B cell (primary cell): ENCODE measurements around the gene STIM1. TPM values are rescaled to one million over a fixed set of nuclear protein-coding genes. Genes with fewer than 3 reads are reported as not detected.

ENCODE experiments used
- ATAC-seq: fragments of 200-7000 bp; cut with Tn5 transposase; one replicate; pipeline ENCODE4 v1.10.0; 2021; ENCODE audit warnings: low read depth, mild to moderate bottlenecking, moderate number of reproducible peaks, moderate library complexity
- CTCF ChIA-PET: fragments of 350-600 bp; sonication (Branson Sonifier 250); formaldehyde crosslinking; loops from one replicate; lab custom pipeline; 2021; ENCODE audit warnings: antibody characterized with exemption, inconsistent platforms; lab: Charles Lee
- POLR2A ChIA-PET: fragments of 350-600 bp; sonication (Branson Sonifier 250); formaldehyde crosslinking; loops from one replicate; lab custom pipeline; 2021; ENCODE audit warnings: antibody characterized with exemption; lab: Charles Lee
- DNase-seq: peaks from one replicate; pipeline ENCODE4 v3.0.0; 2013
- H2AFZ ChIP-seq: 2 replicates; pipeline ENCODE4 v1.6.1; 2012; ENCODE audit warnings: mild to moderate bottlenecking, low read depth, low read length; ENCODE audit not compliant: insufficient read depth, poor library complexity, severe bottlenecking
- H3K27ac ChIP-seq, 2 donors: 1 replicate in 1 of 2; 2 replicates in 1 of 2; pipeline ENCODE4 v1.5.1; 2012 to 2013; ENCODE audit warnings: low read length in 2 of 2, mild to moderate bottlenecking in 2 of 2, moderate library complexity in 1 of 2
- H3K27me3 ChIP-seq, 4 experiments: fragments of 200-600 bp in 1 of 4; sonication (generic) in 1 of 4; replicated peaks in 1 of 4; 1 replicate in 2 of 4; 2 replicates in 2 of 4; pipeline versions ENCODE4 v1.6.1 to v1.7.0; 2013 to 2016; ENCODE audit warnings: low read length in 3 of 4, mild to moderate bottlenecking in 2 of 4, mixed read lengths in 1 of 4, moderate library complexity in 1 of 4; ENCODE audit not compliant: insufficient read depth in 4 of 4, control insufficient read depth in 3 of 4; ENCODE audit errors: control extremely low read depth in 1 of 4
- H3K36me3 ChIP-seq, 2 experiments: replicated peaks in 1 of 2; 1 replicate in 1 of 2; 2 replicates in 1 of 2; pipeline versions ENCODE4 v1.6.1 to v1.7.1; 2013; ENCODE audit warnings: low read length in 1 of 2; ENCODE audit not compliant: insufficient read depth in 2 of 2, control insufficient read depth in 1 of 2; ENCODE audit errors: control extremely low read depth in 1 of 2, extremely low read depth in 1 of 2
- H3K4me1 ChIP-seq, 2 donors: fragments of 200-600 bp in 1 of 2; sonication (generic) in 1 of 2; 1 replicate in 1 of 2; 2 replicates in 1 of 2; pipeline versions ENCODE4 v1.5.1 to v1.6.1; 2013 to 2017; ENCODE audit warnings: low read length in 2 of 2; ENCODE audit not compliant: control insufficient read depth in 2 of 2, insufficient read depth in 2 of 2
- H3K4me2 ChIP-seq: replicated peaks from 2 replicates; pipeline ENCODE3; 2012; ENCODE audit warnings: mild to moderate bottlenecking, low read depth, low read length; ENCODE audit not compliant: poor library complexity, severe bottlenecking
- H3K4me3 ChIP-seq, 5 experiments: fragments of 200-600 bp in 1 of 5; sonication (generic) in 1 of 5; 1 replicate in 3 of 5; 2 replicates in 2 of 5; pipeline versions ENCODE4 v1.5.1 to v1.7.0; 2011 to 2016; ENCODE audit warnings: low read length in 4 of 5, mild to moderate bottlenecking in 4 of 5, low read depth in 2 of 5, control low read depth in 1 of 5, moderate library complexity in 1 of 5; ENCODE audit not compliant: insufficient read depth in 1 of 5; ENCODE audit errors: control extremely low read depth in 1 of 5, extremely low read depth in 1 of 5
- H3K79me2 ChIP-seq: fragments of 200-600 bp; sonication (generic); one replicate; pipeline ENCODE4 v1.6.0; 2016; ENCODE audit warnings: low read length; ENCODE audit not compliant: control insufficient read depth, insufficient read depth
- H3K9ac ChIP-seq: fragments of 200-600 bp; sonication (generic); 2 replicates; pipeline ENCODE4 v1.6.1; 2017; ENCODE audit warnings: mild to moderate bottlenecking, low read length, moderate library complexity
- H3K9me3 ChIP-seq, 3 donors: one replicate each; pipeline versions ENCODE4 v1.6.1 to v1.7.1; 2013; ENCODE audit warnings: low read length in 2 of 3; ENCODE audit not compliant: control insufficient read depth in 2 of 3, insufficient read depth in 1 of 3; ENCODE audit errors: control extremely low read depth in 1 of 3
- H4K20me1 ChIP-seq: 2 replicates; pipeline ENCODE4 v1.6.0; 2012; ENCODE audit warnings: mild to moderate bottlenecking, low read length; ENCODE audit not compliant: insufficient read depth, control insufficient read depth, poor library complexity, severe bottlenecking
- H3K27ac Mint-ChIP-seq: one replicate; pipeline ENCODE4 v1.8.0; 2021; ENCODE audit warnings: mixed read lengths
- H3K27me3 Mint-ChIP-seq: one replicate; pipeline ENCODE4 v1.8.0; 2021; ENCODE audit warnings: mixed read lengths
- H3K4me1 Mint-ChIP-seq: one replicate; pipeline ENCODE4 v1.8.0; 2021; ENCODE audit warnings: mixed read lengths
- H3K4me3 Mint-ChIP-seq: one replicate; pipeline ENCODE4 v1.8.0; 2021; ENCODE audit warnings: mixed read lengths
- H3K9me3 Mint-ChIP-seq: one replicate; pipeline ENCODE4 v1.8.0; 2022; ENCODE audit warnings: mixed read lengths; ENCODE audit not compliant: insufficient read depth
- EZH2 ChIP-seq: IDR thresholded peaks from 2 replicates; pipeline ENCODE4 v1.6.1; 2012; ENCODE audit warnings: borderline replicate concordance, low read depth, mild to moderate bottlenecking, moderate library complexity, low read length; ENCODE audit not compliant: insufficient read depth, poor library complexity, severe bottlenecking
- WGBS: methylation state at CpG from one replicate; pipeline ENCODE4 v1.1.5; 2013; ENCODE audit warnings: missing lambda C conversion rate; ENCODE audit not compliant: insufficient coverage; 5-methylcytosine and 5-hydroxymethylcytosine counted together
- intact Hi-C: fragments of 100-400 bp; cut with micrococcal nuclease; formaldehyde crosslinking; loops from one replicate; pipeline ENCODE4 v1.10.0; 2022
- polyA plus RNA-seq: library from polyadenylated mRNA; depleted of rRNA; stranded (reverse); fragments of >200 nt; gene quantifications from 2 replicates; pipeline ENCODE4 v1.2.3, GENCODE V29; 2012
- total RNA-seq, 2 donors: library from RNA; stranded (reverse); fragments of 120-200 nt in 1 of 2; gene quantifications; 1 replicate in 1 of 2; 2 replicates in 1 of 2; pipeline versions ENCODE4 v1.2.3 to v1.2.4, GENCODE V29; 2013 to 2022
- TF ChIP-seq, protein P1 (sequence below): fragments of 200-600 bp; IDR thresholded peaks from one replicate; pipeline ENCODE4 v1.8.0; 2022; ENCODE audit warnings: antibody characterized with exemption, mild to moderate bottlenecking

Gene STIM1
- total and polyA plus RNA-seq, 2 donors (not counting 1 experiment from before 2014, with no cell fraction given): 59.4 to 76.7 TPM

DNA sequence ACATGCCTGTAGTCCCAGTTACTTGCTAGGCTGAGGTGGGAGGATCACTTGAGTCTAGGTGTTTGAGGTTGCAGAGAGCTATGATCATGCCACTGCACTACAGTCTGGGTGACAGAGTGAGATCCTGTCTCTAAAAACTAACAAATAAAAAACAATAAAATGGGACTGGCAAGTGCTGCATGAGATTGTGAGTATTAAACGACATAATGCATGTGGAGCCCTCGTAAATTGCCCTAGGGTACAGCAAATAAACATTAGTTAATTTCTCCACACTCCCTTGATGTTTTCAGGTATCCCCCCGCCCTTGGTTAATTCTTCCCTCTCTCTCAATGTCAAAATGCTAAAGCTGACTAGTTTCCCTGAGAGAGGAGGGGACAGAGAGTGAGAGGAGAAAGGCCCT, 9.8 kb upstream of the STIM1 start:
- no peak for DNase-seq
- Mint-ChIP-seq H3K27ac (no peak overlapping the region), H3K9me3 (no peaks in the 10 kb centered on the region), H3K4me1 (peaks cover 24% of the 10 kb centered on the region), H3K4me3 (no peak overlapping the region), H3K27me3 (no peaks in the 10 kb centered on the region)
- no peak for ATAC-seq
- intact Hi-C loops: no loop called here
- Histone ChIP-seq H3K9ac (no peak overlapping the region), H3K79me2 (peaks cover 23% of the 10 kb centered on the region), H3K27ac (no peak overlapping the region), H3K4me3 (no peak overlapping the region), H3K27me3 (no peaks in the 10 kb centered on the region), H3K4me1 (peaks cover 13 to 16% of the 10 kb centered on the region in 2 donors), H3K36me3 (no peaks in the 10 kb centered on the region), H4K20me1 (no peaks in the 10 kb centered on the region), H3K4me2 (no peak overlapping the region), H2AFZ (no peak overlapping the region), H3K9me3 (no peaks in the 10 kb centered on the region)
- ChIA-PET POLR2A (interaction anchor here (0.5 to 0.7 kb wide), 2 partner anchors 129 to 146 kb away, joined by 3 to 6 read pairs; no protein-coding TSS in a partner anchor), CTCF (interaction anchor here (1.3 to 28.7 kb wide), 3 partner anchors 10 to 224 kb away, joined by 3 to 819 read pairs (median 662); partner anchors contain the start of gene STIM1)
- no CpG with 5 or more reads among the region's 3 CpGs for WGBS
- TF ChIP-seq, protein P1, sequence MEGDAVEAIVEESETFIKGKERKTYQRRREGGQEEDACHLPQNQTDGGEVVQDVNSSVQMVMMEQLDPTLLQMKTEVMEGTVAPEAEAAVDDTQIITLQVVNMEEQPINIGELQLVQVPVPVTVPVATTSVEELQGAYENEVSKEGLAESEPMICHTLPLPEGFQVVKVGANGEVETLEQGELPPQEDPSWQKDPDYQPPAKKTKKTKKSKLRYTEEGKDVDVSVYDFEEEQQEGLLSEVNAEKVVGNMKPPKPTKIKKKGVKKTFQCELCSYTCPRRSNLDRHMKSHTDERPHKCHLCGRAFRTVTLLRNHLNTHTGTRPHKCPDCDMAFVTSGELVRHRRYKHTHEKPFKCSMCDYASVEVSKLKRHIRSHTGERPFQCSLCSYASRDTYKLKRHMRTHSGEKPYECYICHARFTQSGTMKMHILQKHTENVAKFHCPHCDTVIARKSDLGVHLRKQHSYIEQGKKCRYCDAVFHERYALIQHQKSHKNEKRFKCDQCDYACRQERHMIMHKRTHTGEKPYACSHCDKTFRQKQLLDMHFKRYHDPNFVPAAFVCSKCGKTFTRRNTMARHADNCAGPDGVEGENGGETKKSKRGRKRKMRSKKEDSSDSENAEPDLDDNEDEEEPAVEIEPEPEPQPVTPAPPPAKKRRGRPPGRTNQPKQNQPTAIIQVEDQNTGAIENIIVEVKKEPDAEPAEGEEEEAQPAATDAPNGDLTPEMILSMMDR: no peak
- no peak for TF ChIP-seq EZH2

DNA sequence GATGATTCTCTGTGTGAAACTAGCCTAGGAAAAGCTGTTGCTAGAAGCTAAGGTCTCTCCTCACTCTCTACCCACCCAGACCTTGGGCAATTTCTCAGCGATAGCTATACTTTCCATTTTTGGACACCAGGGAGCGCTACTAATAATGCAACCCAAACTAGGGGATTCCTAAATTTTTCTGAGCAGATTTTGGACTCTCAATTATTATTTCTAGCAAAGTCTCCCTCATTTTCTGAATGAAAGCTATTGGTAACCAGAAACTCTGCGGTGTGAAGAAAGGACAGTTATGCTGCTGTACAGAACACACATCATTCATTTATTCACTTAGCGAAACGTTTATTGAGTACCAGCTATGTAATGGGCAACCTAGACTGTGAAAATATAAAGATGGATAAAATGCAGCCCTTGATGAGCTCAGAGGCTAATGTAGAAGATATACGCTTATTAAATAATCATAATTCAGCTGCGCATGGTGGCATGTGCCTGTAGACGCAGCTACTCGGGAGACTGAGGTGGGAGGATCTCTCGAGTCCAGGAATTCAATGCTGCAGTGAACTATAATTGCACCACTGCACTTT, 6.1 kb upstream of the STIM1 start:
- H3K27me3 ChIP-seq: no peaks in the 10 kb centered on the region
- no peaks in the 10 kb centered on the region for H4K20me1 ChIP-seq
- H3K79me2 ChIP-seq: peaks cover 35% of the 10 kb centered on the region
- ChIA-PET POLR2A (interaction anchor here (0.7 to 1.4 kb wide), 5 partner anchors 11 to 223 kb away, joined by 3 to 7 read pairs (median 4); no protein-coding TSS in a partner anchor), CTCF (interaction anchor here (0.5 to 36.8 kb wide), 56 partner anchors 7 to 243 kb away, joined by 3 to 819 read pairs (median 6); partner anchors contain the start of genes NUP98, PGAP2, RHOG and STIM1)
- H3K27ac Mint-ChIP-seq: no peak overlapping the region
- ATAC-seq: peak; percentile 64
- peaks cover 23% of the 10 kb centered on the region for H3K4me1 Mint-ChIP-seq
- no peak overlapping the region for H3K9ac ChIP-seq
- no peaks in the 10 kb centered on the region for H3K9me3 ChIP-seq
- H3K27me3 Mint-ChIP-seq: no peaks in the 10 kb centered on the region
- TF ChIP-seq, protein P1: peak; percentile 83
- TF ChIP-seq EZH2: no peak
- H3K9me3 Mint-ChIP-seq: no peaks in the 10 kb centered on the region
- H2AFZ ChIP-seq: no peak overlapping the region
- peak; percentile 80 for DNase-seq
- H3K36me3 ChIP-seq: no peaks in the 10 kb centered on the region
- H3K27ac ChIP-seq: no peak overlapping the region
- intact Hi-C loops: loop anchor here (1.0 to 2.0 kb wide), 3 partner anchors 123 to 223 kb away; no protein-coding TSS in a partner anchor
- no peak overlapping the region for H3K4me3 ChIP-seq
- H3K4me2 ChIP-seq: no peak overlapping the region
- H3K4me1 ChIP-seq: peaks cover 24% of the 10 kb centered on the region in 2 donors
- WGBS: 67% methylated on average over 6 of the region's 10 CpGs
- H3K4me3 Mint-ChIP-seq: no peak overlapping the region
